Heart left ventricle (tissue), 16 donors: Measurements from ENCODE around the gene DCUN1D4. TPM values are rescaled to one million over a fixed set of nuclear protein-coding genes. Genes with fewer than 3 reads are reported as not detected.

Experiments
- ATAC-seq, 4 donors: fragments of 200-7000 bp; cut with Tn5 transposase; one replicate each; pipeline ENCODE4 v1.9.1; 2020 to 2022; ENCODE audit warnings: moderate library complexity in 4 of 4, mild to moderate bottlenecking in 3 of 4, moderate number of reproducible peaks in 1 of 4
- DNase-seq, 5 donors: peaks; one replicate each; pipeline ENCODE4 v3.0.0-alpha.2; 2020
- H3K27ac ChIP-seq, 12 donors: fragments of 200-600 bp; sonication (generic) in 4 of 12; one replicate each; pipeline versions ENCODE4 v1.5.0 to v1.8.0; 2016 to 2022; ENCODE audit warnings: mild to moderate bottlenecking in 2 of 12
- H3K27me3 ChIP-seq, 9 donors: fragments of 200-600 bp; sonication (generic) in 2 of 9; one replicate each; pipeline versions ENCODE4 v1.5.1 to v1.8.0; 2016 to 2022; ENCODE audit warnings: mild to moderate bottlenecking in 3 of 9
- H3K36me3 ChIP-seq, 9 donors: fragments of 200-600 bp; sonication (generic) in 2 of 9; one replicate each; pipeline versions ENCODE4 v1.5.0 to v1.8.0; 2018 to 2022; ENCODE audit warnings: mild to moderate bottlenecking in 2 of 9
- H3K4me1 ChIP-seq, 12 donors: fragments of 200-600 bp; sonication (generic) in 4 of 12; one replicate each; pipeline versions ENCODE4 v1.5.0 to v1.8.0; 2016 to 2022; ENCODE audit warnings: mild to moderate bottlenecking in 3 of 12
- H3K4me3 ChIP-seq, 12 donors: fragments of 200-600 bp; sonication (generic) in 4 of 12; one replicate each; pipeline versions ENCODE4 v1.5.0 to v1.8.0; 2017 to 2022; ENCODE audit warnings: mild to moderate bottlenecking in 9 of 12, moderate library complexity in 4 of 12
- H3K9me3 ChIP-seq, 12 donors: fragments of 200-600 bp; sonication (generic) in 4 of 12; one replicate each; pipeline versions ENCODE4 v1.5.0 to v1.8.0; 2016 to 2022; ENCODE audit warnings: mild to moderate bottlenecking in 1 of 12
- CTCF ChIP-seq, 12 donors: fragments of 200-600 bp; sonication (generic) in 4 of 12; IDR thresholded peaks; one replicate each; pipeline versions ENCODE4 v1.5.0 to v1.8.0; 2018 to 2022; ENCODE audit warnings: antibody characterized with exemption in 12 of 12, mild to moderate bottlenecking in 5 of 12
- POLR2A ChIP-seq, 2 donors: fragments of 450-650 bp; IDR thresholded peaks; one replicate each; pipeline ENCODE4 v1.6.1; 2017; ENCODE audit warnings: antibody characterized with exemption in 2 of 2, mild to moderate bottlenecking in 2 of 2, moderate library complexity in 2 of 2
- WGBS, 4 donors: extraction: QIAGEN DNeasy Blood & Tissue Kit in 2 of 4; methylation state at CpG; one replicate each; pipeline versions ENCODE4 v1.1.5 to v1.1.7; 2013 to 2018; 5-methylcytosine and 5-hydroxymethylcytosine counted together
- intact Hi-C, 10 donors: fragments of 100-400 bp; cut with DNase I; formaldehyde crosslinking; loops; one replicate each; pipeline versions ENCODE4 v1.11.1 to v1.14.2; 2022
- polyA plus RNA-seq, 2 donors: library from polyadenylated mRNA; stranded (reverse); fragments of 200-250 nt; gene quantifications; one replicate each; pipeline ENCODE4 v1.2.3, GENCODE V29; 2013
- total RNA-seq, 9 donors: library from RNA; depleted of rRNA in 2 of 9; stranded (reverse); fragments of >200 nt in 2 of 9; fragmentation: NEBNext Ultra II Directional in 3 of 9; extraction: Animal tissue kit (Norgen Biotek cat#: 25700) in 3 of 9; gene quantifications; one replicate each; pipeline versions ENCODE4 v1.1.0 to v1.2.4, GENCODE V29; 2016 to 2023
- donor health status: ischemic (EF 13 %, LVEDD 7.1; RV severe dilation, severe dysfunction).
- donor health status: healthy with polysubstance abuse.
- donor health status: DM: no; HTN: yes; CAD: no.
- donor health status: DM: no; HTN: no; CAD: no.
- donor health status: ischemic (EF 25% LVEDD 6.9; RV normal size, moderate dysfunction).
- donor health status: ischemic (EF 25% LVEDD 5.7; RV mildly dilated, moderate dysfunction).
- donor health status: healthy.
- donor health status: DM: yes; HTN: yes; CAD: no.
- donor health status: ischemic (EF 35%, LVEDD 5.7; RV mildly dilated, moderate dysfunction).
- donor health status: nonischemic (EF 11% LVEDD 7.7; RV severe dilation, severe dysfunction).
- donor health status: DM: yes; HTN: yes; CAD: no.
- donor health status: PGD.
- donor health status: ischemic (EF 29% LVEDD 5.4; RV normal size, mild dysfunction).
- donor health status: nonischemic (EF 23%, LVEDD 6.1; RV moderate dilation, normal function).

The DCUN1D4 gene
- total and polyA plus RNA-seq, 11 donors: 10.4 to 54.0 (median 35.8) TPM

GRCh38 chr4:51843309-51844152 lies 578 bp downstream of the DCUN1D4 start:
- WGBS, 4 donors: 1 to 2% (median 1%) methylated on average over 42 to 63 of the region's 64 CpGs
- intact Hi-C loops: loop anchor here in 5 of 10 donors (5.0 to 10.0 kb wide), 3 partner anchors 49 to 201 kb away; partner anchors contain the start of gene SGCB (in 4 of the 5)
- no peaks in the 10 kb centered on the region for H3K9me3 ChIP-seq
- ATAC-seq (peak in 3 of 4 donors; percentile 19 to 67 (median 65)), DNase-seq (peak; percentile 72 to 81 (median 79))
- peaks cover 0 to 24% (median 11%) of the 10 kb centered on the region in 12 donors for H3K4me1 ChIP-seq
- TF ChIP-seq CTCF (IDR thresholded peaks at IDR 0.05): no peak
- TF ChIP-seq POLR2A (IDR thresholded peaks at IDR 0.05): no peak
- no peaks in the 10 kb centered on the region for H3K27me3 ChIP-seq
- H3K27ac ChIP-seq: peak overlapping the region; percentile 76 to 99 (median 93)
- H3K36me3 ChIP-seq: peaks cover 0 to 5% (median 0%) of the 10 kb centered on the region in 9 donors
- H3K4me3 ChIP-seq: peak overlapping the region; percentile 68 to 95 (median 88)

GRCh38 chr4:51844153-51845054 lies 1.5 kb downstream of the DCUN1D4 start:
- H3K4me3 ChIP-seq: peak overlapping the region; percentile 68 to 95 (median 88)
- no peaks in the 10 kb centered on the region for H3K9me3 ChIP-seq
- H3K27ac ChIP-seq: peak overlapping the region; percentile 76 to 99 (median 91)
- intact Hi-C loops: loop anchor here in 5 of 10 donors (5.0 to 10.0 kb wide), 3 partner anchors 48 to 200 kb away; partner anchors contain the start of gene SGCB (in 4 of the 5)
- WGBS, 4 donors: 0 to 1% (median 1%) methylated on average over 27 to 71 of the region's 71 CpGs
- peaks cover 0 to 24% (median 11%) of the 10 kb centered on the region in 12 donors for H3K4me1 ChIP-seq
- peak; percentile 93 to 96 (median 94) for DNase-seq
- TF ChIP-seq POLR2A (IDR thresholded peaks at IDR 0.05) (peak in 1 of 2 donors; percentile 60), CTCF (IDR thresholded peaks at IDR 0.05) (no peak)
- peak; percentile 64 to 77 (median 74) for ATAC-seq
- no peaks in the 10 kb centered on the region for H3K27me3 ChIP-seq
- H3K36me3 ChIP-seq: peaks cover 0 to 14% (median 0%) of the 10 kb centered on the region in 9 donors

- WGBS, 4 donors: 49 to 56% (median 52%) methylated on average over 6 of the region's 6 CpGs
- intact Hi-C loops: loop anchor here in 1 of 10 donors (10.0 kb wide), 1 partner anchor 200 kb away; no protein-coding TSS in a partner anchor
- TF ChIP-seq POLR2A (IDR thresholded peaks at IDR 0.05) (no peak), CTCF (IDR thresholded peaks at IDR 0.05) (no peak)
- Histone ChIP-seq H3K4me3 (peak overlapping the region in 11 of 12 donors; percentile 68 to 95 (median 90)), H3K4me1 (peaks cover 0 to 29% (median 11%) of the 10 kb centered on the region in 12 donors), H3K9me3 (no peaks in the 10 kb centered on the region), H3K36me3 (peaks cover 0 to 18% (median 0%) of the 10 kb centered on the region in 9 donors), H3K27me3 (no peaks in the 10 kb centered on the region), H3K27ac (peak overlapping the region in 11 of 12 donors; percentile 36 to 99 (median 93))
- ATAC-seq (no peak), DNase-seq (no peak)
These were observed 2.1 kb downstream of the DCUN1D4 start for GRCh38 chr4:51845055-51845426.
